GM21723 (cell line): ENCODE measurements around the gene SH3RF1.
"Not testable (repeated sequence)": the region's sequence is repeated elsewhere in the genome, so short reads cannot be mapped to it uniquely, and the experiment has no call there.

Experiments used
- ATAC-seq: cut with Tn5 transposase; IDR thresholded peaks from one replicate; pipeline ENCODE4 v1.9.1; 2021; ENCODE audit warnings: mild to moderate bottlenecking, moderate library complexity; ENCODE audit not compliant: unreplicated experiment

SH3RF1 gene

DNA sequence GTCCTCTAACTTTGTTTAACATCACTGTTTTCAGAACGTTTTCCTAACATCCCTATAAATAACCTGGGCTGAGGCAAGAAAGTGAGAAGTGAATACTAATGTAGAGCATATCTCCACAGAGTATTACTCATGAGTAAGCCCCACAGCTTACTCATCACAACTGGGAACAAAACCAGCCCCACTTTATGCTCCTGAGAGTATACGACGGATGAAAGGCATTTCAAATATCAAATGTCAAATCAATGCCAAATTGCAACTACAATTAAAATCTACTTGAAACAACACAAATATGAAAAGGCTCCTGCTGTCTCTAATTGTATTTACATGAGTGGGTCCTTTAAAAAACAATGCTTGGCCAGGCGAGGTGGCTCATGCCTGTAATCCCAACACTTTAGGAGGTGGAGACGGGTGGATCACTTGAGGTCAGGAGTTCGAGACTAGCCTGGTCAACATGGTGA lies 41.2 kb downstream of the SH3RF1 start:
- no peak for ATAC-seq

DNA sequence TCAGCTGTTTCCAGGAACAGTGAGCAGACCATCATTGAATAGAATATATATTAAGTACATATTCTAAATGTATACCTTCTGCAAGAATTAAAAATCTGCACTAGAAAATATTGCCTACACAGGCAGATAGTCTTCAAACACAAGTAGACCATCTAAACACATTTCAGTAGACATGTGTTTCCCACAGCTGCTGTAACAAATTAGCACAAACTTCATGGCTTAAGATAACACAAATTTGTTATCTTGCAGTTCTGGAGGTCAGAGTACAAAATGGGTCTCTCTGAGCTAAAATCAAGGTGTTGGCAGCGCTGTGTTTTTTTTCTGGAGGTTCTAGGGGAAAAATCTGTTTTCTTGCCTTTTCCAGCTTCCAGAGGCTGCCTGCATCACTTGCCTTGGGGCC lies 42.7 kb downstream of the SH3RF1 start:
- ATAC-seq: no peak

DNA sequence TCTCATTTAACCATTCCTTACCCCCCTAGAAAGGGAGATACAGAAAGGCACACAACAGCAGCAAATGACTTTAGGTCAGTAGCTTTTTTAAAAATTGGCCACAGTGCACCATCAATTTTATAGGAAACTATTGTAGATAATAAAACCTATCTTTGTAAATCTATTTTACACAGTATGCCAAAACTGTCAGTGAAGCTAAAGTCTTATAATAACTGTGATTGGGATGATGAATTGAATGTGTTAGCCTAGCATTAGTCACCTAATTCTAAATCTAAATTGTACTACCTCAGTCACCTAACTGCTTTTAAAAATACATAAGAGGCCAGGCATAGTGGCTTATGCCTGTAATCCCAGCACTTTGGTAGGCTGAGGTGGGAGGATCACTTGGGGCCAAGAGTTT lies 44.2 kb downstream of the SH3RF1 start:
- ATAC-seq: no peak

- no peak for ATAC-seq
Observed at GRCh38 chr4:169225812-169226211, 44.9 kb downstream of the SH3RF1 start.

DNA sequence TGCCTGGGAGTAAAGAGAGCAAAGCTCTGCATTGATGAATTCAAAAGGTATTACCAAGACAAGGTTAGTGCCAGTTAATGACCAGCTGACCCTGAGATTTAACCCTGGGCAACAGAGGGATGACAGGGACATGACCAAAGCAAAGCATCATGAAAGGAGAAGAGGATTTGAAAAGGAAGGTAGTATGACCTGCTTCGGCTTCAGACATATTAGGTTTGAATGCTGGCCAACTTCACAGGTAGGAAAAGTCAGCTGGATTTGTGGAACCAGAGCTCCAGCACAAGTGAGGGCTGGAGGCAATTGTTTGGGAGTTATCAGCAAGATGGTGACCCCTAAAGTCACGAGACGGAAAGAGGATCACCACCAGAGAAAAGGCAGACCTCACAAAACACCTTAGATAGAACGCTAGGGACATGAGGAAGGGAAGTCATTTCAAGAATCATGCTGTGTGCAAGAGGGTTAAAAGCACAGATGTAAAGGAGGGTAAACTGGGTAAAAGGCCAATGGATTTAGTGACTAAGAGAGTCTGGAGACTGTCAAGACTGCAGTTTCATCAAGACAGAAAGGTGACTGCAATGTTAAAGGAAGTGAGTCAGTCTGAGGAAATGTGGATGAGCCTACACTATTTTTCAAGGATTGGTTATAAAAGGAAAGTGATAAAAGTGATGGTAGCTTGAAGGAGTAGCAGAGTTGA lies 45.6 kb downstream of the SH3RF1 start:
- no peak for ATAC-seq

- no peak for ATAC-seq
Observed at GRCh38 chr4:169222761-169223160, 48.0 kb downstream of the SH3RF1 start.

DNA sequence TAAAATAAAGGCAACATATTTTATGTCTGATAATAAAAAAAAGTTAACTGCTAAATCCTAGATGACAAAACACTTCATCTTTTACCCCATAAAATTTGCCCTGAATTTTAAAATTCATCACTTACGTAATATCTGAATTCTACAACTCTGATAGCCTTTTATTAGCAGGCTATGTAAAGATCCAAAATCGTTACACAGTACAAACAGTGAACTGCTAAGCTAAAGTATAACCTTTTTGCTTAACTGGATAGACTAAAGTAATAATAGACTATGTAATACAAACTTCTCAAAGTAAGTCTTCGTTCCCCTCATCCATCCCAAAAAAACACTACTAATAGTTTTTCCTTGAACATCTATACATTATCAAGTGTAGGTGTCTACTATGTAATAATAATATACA lies 49.1 kb downstream of the SH3RF1 start:
- no peak for ATAC-seq

DNA sequence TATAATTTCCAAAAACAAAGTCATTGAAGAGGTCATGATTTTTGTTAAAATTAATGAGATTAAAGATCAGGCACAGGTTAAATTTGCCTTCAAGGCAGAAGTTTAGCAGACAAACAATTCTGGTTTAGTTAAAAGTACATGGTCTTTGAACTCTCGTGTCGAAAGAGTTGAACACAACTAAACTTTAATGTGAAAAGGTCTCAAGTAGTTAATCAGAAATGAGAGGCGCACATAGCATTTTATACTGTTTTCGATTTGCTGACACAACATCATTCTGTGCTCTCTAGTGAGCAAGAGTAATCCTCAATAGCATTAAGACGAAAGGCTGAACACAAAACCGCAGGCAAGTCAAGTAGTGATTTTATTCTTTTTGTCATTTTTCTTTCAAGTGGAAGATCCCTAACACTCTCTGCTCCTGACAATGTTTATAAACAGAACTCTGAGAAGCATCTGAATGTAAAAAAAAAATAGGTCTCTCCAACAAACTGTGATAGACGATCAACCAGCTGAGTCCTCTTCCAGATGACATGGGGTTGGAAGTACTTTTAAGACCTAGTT lies 49.8 kb downstream of the SH3RF1 start:
- no peak for ATAC-seq

- ATAC-seq: no peak
Observed at GRCh38 chr4:169220447-169220846, 50.3 kb downstream of the SH3RF1 start.

- no peak for ATAC-seq
Observed at GRCh38 chr4:169219440-169219839, 51.3 kb downstream of the SH3RF1 start.

DNA sequence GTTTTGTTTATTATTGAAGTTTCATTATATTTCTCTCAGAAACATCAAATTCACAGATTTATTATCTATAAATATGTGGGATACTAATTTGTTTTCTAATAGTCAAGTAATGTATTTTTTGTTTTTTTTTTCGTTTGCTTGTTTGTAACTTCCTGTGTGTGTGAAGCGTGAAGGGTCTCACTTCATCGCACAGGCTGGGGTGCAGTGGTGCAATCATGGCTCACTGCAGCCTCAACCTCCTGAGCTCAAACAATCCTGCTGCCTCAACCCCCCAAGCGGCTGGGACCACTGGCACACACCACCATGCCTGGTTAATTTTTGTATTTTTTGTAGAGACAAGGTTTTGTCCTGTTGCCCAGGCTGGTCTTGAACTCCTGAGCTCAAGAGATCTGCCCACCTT lies 55.1 kb downstream of the SH3RF1 start:
- ATAC-seq: no peak

DNA sequence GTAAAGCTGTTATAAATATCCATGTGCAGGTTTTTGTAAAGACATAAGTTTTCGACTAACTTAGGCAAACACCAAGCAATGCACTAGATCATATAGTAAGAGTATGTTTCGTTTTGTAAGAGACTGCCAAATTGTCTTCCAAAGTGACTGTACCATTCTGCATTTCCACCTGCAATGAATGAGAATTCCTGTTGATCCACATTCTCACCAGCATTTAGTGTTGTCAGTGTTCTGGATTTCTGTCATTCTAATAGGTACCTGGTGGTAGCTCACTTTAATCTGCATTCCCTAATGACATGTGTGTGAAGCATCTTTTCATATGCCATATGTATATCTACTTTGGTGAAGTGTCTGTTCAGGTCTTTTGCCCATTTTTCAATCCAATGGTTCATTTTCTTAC lies 57.8 kb downstream of the SH3RF1 start:
- no peak for ATAC-seq

- ATAC-seq: peak; percentile 84
Observed at GRCh38 chr4:169210504-169211118, 60.1 kb downstream of the SH3RF1 start.

DNA sequence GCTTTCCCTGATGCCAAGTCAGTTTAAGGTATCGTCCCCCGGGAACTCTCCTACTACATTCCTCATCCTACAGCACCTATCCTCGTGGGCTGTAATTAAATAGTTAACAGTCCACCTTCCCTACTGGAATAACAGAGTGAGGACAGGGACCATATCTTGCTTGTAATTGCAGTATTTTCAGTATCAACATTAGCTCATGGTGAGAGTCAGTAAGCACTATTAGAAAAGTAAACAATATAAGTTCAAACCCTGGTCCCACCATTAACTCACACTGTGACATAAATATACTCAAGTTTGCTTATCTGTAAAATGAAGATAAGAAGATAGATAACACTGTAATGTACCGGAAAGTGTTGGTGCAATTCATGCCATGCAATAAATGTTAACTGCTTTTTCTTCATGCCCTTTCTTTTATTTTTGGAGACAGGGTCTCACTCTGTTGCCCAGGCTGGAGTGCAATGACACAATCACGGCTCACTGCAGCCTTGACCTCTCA lies 61.3 kb downstream of the SH3RF1 start:
- no peak for ATAC-seq

DNA sequence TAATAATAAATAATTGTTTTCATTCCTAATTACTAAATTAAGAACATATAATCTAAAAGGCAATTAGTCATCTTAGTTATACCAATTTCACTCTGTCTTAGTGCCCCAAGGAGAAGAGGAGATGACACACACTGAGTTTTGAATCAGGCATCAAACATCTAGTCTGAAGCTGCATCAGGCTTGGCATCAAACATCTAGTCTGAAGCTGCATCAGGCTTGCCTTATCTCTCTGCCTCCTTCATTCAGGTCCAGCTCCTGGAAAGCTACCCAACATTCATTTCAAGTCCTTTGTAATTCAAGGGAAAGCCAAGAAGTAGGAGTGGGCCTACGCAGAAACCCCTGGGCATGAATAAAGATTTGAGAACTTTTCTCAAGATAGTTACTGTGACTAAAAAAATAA lies 62.2 kb downstream of the SH3RF1 start:
- no peak for ATAC-seq

DNA sequence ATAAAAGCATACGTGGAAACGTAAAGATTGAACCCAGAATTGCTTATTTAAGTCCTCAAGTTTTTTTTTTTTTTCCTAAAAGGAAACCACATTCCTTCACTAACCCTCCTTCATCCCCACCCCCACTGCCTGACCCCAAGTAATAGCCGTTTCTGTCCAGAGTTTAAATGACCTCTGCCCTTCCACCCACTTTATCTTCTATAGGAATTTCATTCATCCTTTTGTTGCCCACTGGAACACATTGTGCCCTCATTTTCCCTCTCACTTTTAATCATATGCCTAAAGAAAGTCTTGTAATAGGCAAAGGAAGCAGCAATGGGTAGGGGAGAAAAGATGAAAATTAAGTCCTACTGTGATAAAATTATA lies 62.7 kb downstream of the SH3RF1 start:
- no peak for ATAC-seq

- no peak for ATAC-seq
Observed at GRCh38 chr4:169207436-169208089, 63.2 kb downstream of the SH3RF1 start.

DNA sequence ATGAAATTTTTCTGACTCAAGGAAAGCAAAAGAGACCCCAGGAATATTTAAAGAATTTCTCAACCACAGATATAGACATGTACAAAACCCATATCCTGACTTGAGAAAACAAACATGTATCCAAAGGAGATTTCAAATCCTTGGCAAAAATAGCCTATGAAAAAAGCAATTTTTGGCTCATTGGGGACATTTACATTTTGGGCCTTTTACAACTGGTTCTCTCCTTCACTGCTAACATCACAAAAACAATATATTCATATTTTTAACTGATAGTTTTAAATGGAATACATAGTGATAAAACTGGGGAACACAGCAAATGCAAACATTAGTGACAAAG lies 65.0 kb downstream of the SH3RF1 start:
- no peak for ATAC-seq

DNA sequence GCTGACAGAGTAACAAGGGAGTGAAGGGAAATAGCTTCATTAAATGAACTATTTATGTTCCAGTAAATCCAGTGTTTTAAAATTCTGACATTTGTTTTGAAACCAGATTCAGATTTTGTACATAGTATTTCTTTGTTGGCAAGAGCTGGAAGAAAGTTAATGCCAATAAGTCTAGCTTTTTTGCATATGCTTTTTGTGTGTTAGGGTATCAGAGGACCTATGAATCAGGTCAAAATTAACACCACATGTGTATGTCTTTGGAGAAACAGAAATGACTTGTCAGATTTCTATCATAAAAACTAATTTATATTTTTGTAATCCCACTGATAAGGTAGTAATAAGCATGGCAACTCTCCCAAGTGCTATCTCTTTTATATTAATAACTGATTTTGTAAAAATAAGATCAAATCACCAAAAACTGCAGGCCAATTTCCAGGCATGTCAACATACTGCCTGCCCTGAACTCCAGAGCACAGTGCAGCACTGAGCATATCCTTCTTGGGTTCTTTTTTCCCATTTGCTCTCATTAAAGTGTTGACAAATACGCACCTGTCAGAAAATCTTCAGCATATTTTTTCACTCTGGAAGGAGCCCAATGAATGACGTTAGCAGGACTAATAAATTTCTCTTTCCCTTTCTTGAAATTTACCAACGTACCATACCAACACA lies 65.5 kb downstream of the SH3RF1 start:
- ATAC-seq: no peak

- ATAC-seq: no peak
Observed at GRCh38 chr4:169203891-169204290, 66.9 kb downstream of the SH3RF1 start.

DNA sequence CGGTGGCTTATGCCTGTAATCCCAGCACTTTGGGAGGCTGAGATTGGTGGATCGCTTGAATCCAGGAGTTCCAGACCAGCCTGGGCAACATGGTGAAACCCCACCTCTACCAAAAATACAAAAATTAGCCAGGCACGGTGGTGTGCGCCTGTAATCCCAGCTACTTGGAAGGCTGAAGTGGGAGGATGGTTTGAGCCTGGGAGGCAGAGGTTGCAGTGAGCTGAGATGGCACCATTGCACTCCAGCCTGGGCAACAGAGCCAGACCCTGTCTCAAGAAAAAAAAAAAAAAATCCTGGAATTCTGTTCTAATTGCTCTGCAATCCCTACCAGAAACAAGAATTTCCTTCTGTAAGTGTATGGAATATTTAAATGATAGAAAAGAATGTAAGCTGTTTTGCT lies 67.5 kb downstream of the SH3RF1 start:
- not testable (repeated sequence) for ATAC-seq
